Neutrophil (primary cell): Measurements from ENCODE around the gene ELMO2.

Experiments
- H3K27ac ChIP-seq: fragments of 200-600 bp; sonication (generic); 2 replicates; pipeline ENCODE4 v1.5.1; 2016; ENCODE audit warnings: mild to moderate bottlenecking, moderate library complexity
- H3K27me3 ChIP-seq: fragments of 200-600 bp; sonication (generic); 2 replicates; pipeline ENCODE4 v1.6.0; 2016; ENCODE audit warnings: mild to moderate bottlenecking
- H3K36me3 ChIP-seq: fragments of 200-600 bp; sonication (generic); 2 replicates; pipeline ENCODE4 v1.5.1; 2017
- H3K4me1 ChIP-seq, 2 experiments: fragments of 200-600 bp in 1 of 2; sonication (generic) in 1 of 2; 1 replicate in 1 of 2; 2 replicates in 1 of 2; pipeline versions ENCODE4 v1.5.1 to v1.6.1; 2013 to 2016; ENCODE audit warnings: low read depth in 1 of 2, low read length in 1 of 2, mild to moderate bottlenecking in 1 of 2, moderate library complexity in 1 of 2; ENCODE audit not compliant: control insufficient read depth in 1 of 2, insufficient read depth in 1 of 2
- H3K4me3 ChIP-seq, 2 experiments: fragments of 200-600 bp in 1 of 2; sonication (generic) in 1 of 2; 1 replicate in 1 of 2; 2 replicates in 1 of 2; pipeline ENCODE4 v1.5.1; 2013 to 2016; ENCODE audit warnings: low read depth in 1 of 2, low read length in 1 of 2, mild to moderate bottlenecking in 1 of 2, moderate library complexity in 1 of 2
- H3K9me3 ChIP-seq: fragments of 200-600 bp; sonication (generic); 2 replicates; pipeline ENCODE4 v1.5.1; 2016
- CTCF ChIP-seq: fragments of 200-600 bp; sonication (generic); IDR thresholded peaks from 2 replicates; pipeline ENCODE4 v1.5.1; 2016; ENCODE audit warnings: antibody characterized with exemption

ELMO2 gene

DNA sequence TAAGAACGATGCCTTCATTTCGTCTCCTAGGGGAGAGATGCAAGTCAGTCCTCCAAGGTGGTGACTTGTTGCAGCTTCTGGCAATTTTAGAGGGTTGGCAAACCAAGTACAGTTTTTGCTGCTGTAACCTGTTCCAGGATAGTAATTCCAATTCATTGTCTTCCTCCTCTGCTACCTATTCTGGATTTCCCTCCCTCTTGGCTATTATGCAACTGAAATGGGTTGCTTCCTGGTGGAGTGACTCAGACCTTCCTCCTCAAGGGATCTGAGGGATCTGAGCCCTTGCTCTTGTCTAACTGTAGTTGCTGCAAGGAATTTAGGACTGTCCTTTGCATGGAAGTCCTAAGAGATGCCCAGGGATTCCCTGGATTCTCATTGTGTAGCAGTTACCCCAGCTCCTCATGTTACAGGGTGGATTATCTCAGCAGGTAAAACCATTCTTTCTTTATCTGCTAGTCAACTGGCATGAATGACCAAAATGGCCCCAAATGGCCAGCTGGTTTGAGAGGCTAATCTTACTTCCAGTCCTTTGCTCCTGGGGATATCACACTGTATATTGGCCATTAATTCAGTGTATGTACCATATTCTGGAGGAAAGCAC lies 17.6 kb upstream of the ELMO2 start:
- no peaks in the 10 kb centered on the region for H3K4me1 ChIP-seq
- H3K27me3 ChIP-seq, result peaks cover 66% of the 10 kb centered on the region
- no peak overlapping the region for H3K27ac ChIP-seq
- no peaks in the 10 kb centered on the region for H3K36me3 ChIP-seq
- no peak overlapping the region for H3K4me3 ChIP-seq
- no peaks in the 10 kb centered on the region for H3K9me3 ChIP-seq
- no peak for TF ChIP-seq CTCF

DNA sequence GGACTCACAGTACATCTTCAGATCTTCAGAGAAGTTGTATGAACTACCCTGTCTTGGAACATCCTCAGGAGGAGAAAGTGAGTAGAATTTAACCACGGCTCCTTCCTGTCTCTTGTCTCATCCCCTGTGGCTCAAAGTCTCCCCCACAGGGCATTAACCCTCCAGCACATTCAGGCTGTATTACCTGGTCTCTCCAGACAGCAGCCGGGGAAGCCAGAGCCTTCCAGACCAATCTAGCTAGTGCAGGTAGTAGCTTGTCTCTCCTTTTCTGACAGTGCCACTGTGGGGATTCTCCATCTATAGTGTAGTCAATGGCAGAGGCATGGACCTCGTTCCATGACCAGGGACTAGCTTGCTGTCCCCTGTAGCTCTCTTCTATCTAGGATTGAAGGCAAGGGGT lies 16.9 kb upstream of the ELMO2 start:
- TF ChIP-seq CTCF, result no peak
- H3K4me1 ChIP-seq, result no peaks in the 10 kb centered on the region
- no peak overlapping the region for H3K27ac ChIP-seq
- no peak overlapping the region for H3K4me3 ChIP-seq
- H3K9me3 ChIP-seq, result no peaks in the 10 kb centered on the region
- no peaks in the 10 kb centered on the region for H3K36me3 ChIP-seq
- peaks cover 64% of the 10 kb centered on the region for H3K27me3 ChIP-seq

GRCh38 chr20:46420878-46421277 lies 14.5 kb upstream of the ELMO2 start:
- Histone ChIP-seq H3K27ac (no peak overlapping the region), H3K27me3 (peaks cover 57% of the 10 kb centered on the region), H3K36me3 (no peaks in the 10 kb centered on the region), H3K4me1 (no peaks in the 10 kb centered on the region), H3K9me3 (no peaks in the 10 kb centered on the region), H3K4me3 (no peak overlapping the region)
- no peak for TF ChIP-seq CTCF

- Histone ChIP-seq H3K9me3 (no peaks in the 10 kb centered on the region), H3K4me3 (no peak overlapping the region), H3K27me3 (peaks cover 63% of the 10 kb centered on the region), H3K27ac (no peak overlapping the region), H3K36me3 (no peaks in the 10 kb centered on the region), H3K4me1 (no peaks in the 10 kb centered on the region)
- TF ChIP-seq CTCF, result no peak
Measured at GRCh38 chr20:46419882-46420281, 13.5 kb upstream of the ELMO2 start.

DNA sequence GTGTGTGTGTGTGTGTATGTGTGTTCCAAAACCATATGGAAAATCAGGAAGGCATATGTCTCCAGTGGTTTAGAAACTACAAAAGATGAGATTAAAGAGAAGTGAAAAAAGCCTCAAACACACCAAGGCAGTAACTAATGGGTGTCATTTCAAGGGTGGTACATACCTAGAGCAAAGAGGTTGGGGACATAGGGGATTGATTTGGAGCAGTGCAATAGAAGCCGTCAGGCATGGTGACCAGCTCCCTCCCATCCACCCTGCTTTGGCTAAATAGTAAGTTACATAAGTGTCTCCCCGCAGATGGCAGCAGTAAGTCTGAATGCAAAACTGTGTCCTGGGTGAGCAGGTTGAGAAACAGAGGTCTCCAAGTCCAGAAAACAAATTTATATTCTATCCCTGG lies 10.4 kb upstream of the ELMO2 start:
- no peaks in the 10 kb centered on the region for H3K4me1 ChIP-seq
- no peak overlapping the region for H3K27ac ChIP-seq
- H3K4me3 ChIP-seq, result no peak overlapping the region
- H3K9me3 ChIP-seq, result no peaks in the 10 kb centered on the region
- H3K36me3 ChIP-seq, result no peaks in the 10 kb centered on the region
- TF ChIP-seq CTCF, result no peak
- peaks cover 59% of the 10 kb centered on the region for H3K27me3 ChIP-seq

DNA sequence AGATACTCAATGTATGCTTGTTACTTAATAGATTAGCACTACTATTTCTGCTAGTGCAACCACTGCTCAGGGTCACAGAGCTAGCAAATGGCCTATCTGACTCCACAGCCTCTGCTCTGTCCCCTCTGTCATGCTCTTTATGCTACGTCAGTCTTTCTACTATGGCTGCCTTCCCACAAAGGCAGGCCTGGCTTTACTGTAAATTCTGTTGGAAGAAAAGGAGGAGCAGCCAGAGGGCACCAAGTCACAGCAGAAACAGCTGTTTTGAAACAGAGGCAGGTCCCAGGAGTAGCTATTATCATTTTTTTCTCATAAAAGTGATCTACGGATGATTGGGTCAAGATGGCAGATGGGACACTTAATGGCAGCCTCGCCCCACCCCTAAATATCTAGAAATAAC lies 10.0 kb upstream of the ELMO2 start:
- H3K4me1 ChIP-seq, result no peaks in the 10 kb centered on the region
- no peaks in the 10 kb centered on the region for H3K9me3 ChIP-seq
- no peak for TF ChIP-seq CTCF
- H3K4me3 ChIP-seq, result no peak overlapping the region
- H3K36me3 ChIP-seq, result no peaks in the 10 kb centered on the region
- no peak overlapping the region for H3K27ac ChIP-seq
- peaks cover 56% of the 10 kb centered on the region for H3K27me3 ChIP-seq
